Naive thymus-derived CD4-positive, alpha-beta T cell (primary cell): ENCODE results near the gene CUEDC1. TPM values are rescaled to one million over a fixed set of nuclear protein-coding genes. Genes with fewer than 3 reads are reported as not detected.

Source experiments
- ATAC-seq: fragments of 150-1000 bp; cut with Tn5 transposase; 2 replicates; pipeline ENCODE4 v1.10.0; 2021; ENCODE audit warnings: mild to moderate bottlenecking, moderate library complexity
- CTCF ChIA-PET: fragments of 350-600 bp; sonication (Branson Sonifier 250); formaldehyde crosslinking; loops from one replicate; lab custom pipeline; 2021; ENCODE audit warnings: antibody characterized with exemption; lab: Charles Lee
- POLR2A ChIA-PET: fragments of 350-600 bp; sonication (Branson Sonifier 250); formaldehyde crosslinking; loops from one replicate; lab custom pipeline; 2021; ENCODE audit warnings: antibody characterized with exemption, inconsistent platforms; lab: Charles Lee
- DNase-seq, 9 donors: peaks; one replicate each; pipeline versions ENCODE4 v3.0.0 to v3.0.0-alpha.2; 2020 to 2022; ENCODE audit warnings: mixed read lengths in 1 of 9
- H3K27ac ChIP-seq: one replicate; pipeline ENCODE4 v1.7.0; 2013; ENCODE audit warnings: mild to moderate bottlenecking, low read depth, low read length, moderate library complexity
- H3K27me3 ChIP-seq, 2 donors: one replicate each; pipeline ENCODE4 v1.7.0; 2013; ENCODE audit warnings: low read length in 2 of 2, mild to moderate bottlenecking in 2 of 2, moderate library complexity in 2 of 2; ENCODE audit not compliant: control insufficient read depth in 2 of 2, insufficient read depth in 2 of 2
- H3K36me3 ChIP-seq, 3 experiments: 1 replicate in 2 of 3; 2 replicates in 1 of 3; pipeline ENCODE4 v1.7.0; 2013; ENCODE audit warnings: low read length in 3 of 3, mild to moderate bottlenecking in 3 of 3, moderate library complexity in 1 of 3; ENCODE audit not compliant: insufficient read depth in 3 of 3, control insufficient read depth in 2 of 3
- H3K4me1 ChIP-seq, 2 donors: one replicate each; pipeline ENCODE4 v1.7.0; 2013; ENCODE audit warnings: low read length in 2 of 2, mild to moderate bottlenecking in 2 of 2, moderate library complexity in 1 of 2; ENCODE audit not compliant: control insufficient read depth in 2 of 2, insufficient read depth in 2 of 2
- H3K4me3 ChIP-seq: 2 replicates; pipeline ENCODE4 v1.7.0; 2013; ENCODE audit warnings: mild to moderate bottlenecking, low read length
- H3K9me3 ChIP-seq, 3 experiments: 1 replicate in 2 of 3; 2 replicates in 1 of 3; pipeline ENCODE4 v1.7.0; 2013; ENCODE audit warnings: low read length in 3 of 3; ENCODE audit not compliant: control insufficient read depth in 2 of 3
- H3K27ac Mint-ChIP-seq, 9 donors: one replicate each; pipeline ENCODE4 v1.8.0; 2020 to 2022; ENCODE audit warnings: mixed read lengths in 9 of 9, mild to moderate bottlenecking in 8 of 9, moderate library complexity in 5 of 9, inconsistent platforms in 2 of 9
- H3K27me3 Mint-ChIP-seq, 5 donors: one replicate each; pipeline ENCODE4 v1.8.0; 2021 to 2022; ENCODE audit warnings: mixed read lengths in 5 of 5, mild to moderate bottlenecking in 1 of 5
- H3K36me3 Mint-ChIP-seq, 5 donors: one replicate each; pipeline ENCODE4 v1.8.0; 2020 to 2022; ENCODE audit warnings: mixed read lengths in 5 of 5, mild to moderate bottlenecking in 3 of 5, inconsistent platforms in 1 of 5
- H3K4me1 Mint-ChIP-seq, 7 donors: one replicate each; pipeline ENCODE4 v1.8.0; 2020 to 2022; ENCODE audit warnings: mixed read lengths in 7 of 7, mild to moderate bottlenecking in 3 of 7, inconsistent platforms in 1 of 7
- H3K4me3 Mint-ChIP-seq, 10 donors: one replicate each; pipeline ENCODE4 v1.8.0; 2020 to 2022; ENCODE audit warnings: mild to moderate bottlenecking in 10 of 10, mixed read lengths in 10 of 10, moderate library complexity in 6 of 10, inconsistent platforms in 2 of 10
- H3K9me3 Mint-ChIP-seq, 11 donors: one replicate each; pipeline ENCODE4 v1.8.0; 2020 to 2022; ENCODE audit warnings: mixed read lengths in 11 of 11, mild to moderate bottlenecking in 4 of 11, inconsistent platforms in 1 of 11, moderate library complexity in 1 of 11
- intact Hi-C, 2 donors: fragments of 100-400 bp; cut with micrococcal nuclease; formaldehyde crosslinking; loops; one replicate each; pipeline ENCODE4 v1.15.1; 2023
- polyA plus RNA-seq, 2 donors: library from polyadenylated mRNA; unstranded; fragments of 300-500 nt; fragmentation: Illumina TruSeq; gene quantifications; one replicate each; pipeline ENCODE4 v1.2.3, GENCODE V29; 2021
- total RNA-seq, 6 experiments: library from RNA in 5 of 6; stranded (reverse) in 5 of 6; gene quantifications; 1 replicate in 5 of 6; 2 replicates in 1 of 6; pipeline ENCODE4 v1.2.3 and lab custom pipeline; 2021 to 2026

Gene CUEDC1
- total and polyA plus RNA-seq, 7 experiments from 2014 or later = 0.10 to 7.7 (median 1.0) TPM; not detected in 2

GRCh38 chr17:57834146-57834741 is 121.0 kb downstream of the CUEDC1 start:
- H3K27ac ChIP-seq = no peak overlapping the region
- H3K4me1 ChIP-seq = no peaks in the 10 kb centered on the region
- H3K27ac Mint-ChIP-seq = peak overlapping the region in 2 of 9 donors; percentile 31 to 68
- peak overlapping the region in 3 of 10 donors; percentile 13 to 41 (median 19) for H3K4me3 Mint-ChIP-seq
- H3K4me1 Mint-ChIP-seq = peaks cover 0 to 13% (median 4%) of the 10 kb centered on the region in 7 donors
- ATAC-seq (no peak), DNase-seq (no peak)
- intact Hi-C loops = no loop called here
- H3K27me3 Mint-ChIP-seq = no peaks in the 10 kb centered on the region
- no peaks in the 10 kb centered on the region for H3K27me3 ChIP-seq
- ChIA-PET POLR2A (no interaction called here), CTCF (interaction anchor here (0.5 to 2.8 kb wide), 15 partner anchors 7 to 706 kb away, joined by 3 to 14 read pairs (median 3); partner anchors contain the start of gene MRPS23)
- H3K9me3 ChIP-seq = no peaks in the 10 kb centered on the region
- peaks cover 9 to 18% (median 10%) of the 10 kb centered on the region in 3 experiments for H3K36me3 ChIP-seq
- H3K36me3 Mint-ChIP-seq = peaks cover 0 to 12% (median 4%) of the 10 kb centered on the region in 5 donors
- H3K9me3 Mint-ChIP-seq = no peaks in the 10 kb centered on the region
- H3K4me3 ChIP-seq = no peak overlapping the region

- H3K4me3 Mint-ChIP-seq = no peak overlapping the region
- H3K4me1 Mint-ChIP-seq = peaks cover 0 to 13% (median 4%) of the 10 kb centered on the region in 7 donors
- CTCF ChIA-PET = interaction anchor here (0.5 to 2.8 kb wide), 22 partner anchors 8 to 880 kb away, joined by 3 to 14 read pairs (median 4); partner anchors contain the start of gene MRPS23
- H3K4me3 ChIP-seq = peak overlapping the region; percentile 29
- POLR2A ChIA-PET = interaction anchor here (0.6 to 0.9 kb wide), 4 partner anchors 9 to 19 kb away, joined by 3 read pairs; no protein-coding TSS in a partner anchor
- peak; percentile 29 to 68 (median 58) for DNase-seq
- H3K9me3 ChIP-seq = no peaks in the 10 kb centered on the region
- no peaks in the 10 kb centered on the region for H3K27me3 ChIP-seq
- intact Hi-C loops = loop anchor here (1.0 to 2.0 kb wide), 6 partner anchors 86 to 702 kb away; no protein-coding TSS in a partner anchor
- H3K27ac ChIP-seq = peak overlapping the region; percentile 8
- no peaks in the 10 kb centered on the region for H3K4me1 ChIP-seq
- peaks cover 0 to 9% (median 2%) of the 10 kb centered on the region in 3 experiments for H3K36me3 ChIP-seq
- no peak overlapping the region for H3K27ac Mint-ChIP-seq
- no peaks in the 10 kb centered on the region for H3K9me3 Mint-ChIP-seq
- peak; percentile 86 for ATAC-seq
- peaks cover 0 to 7% (median 1%) of the 10 kb centered on the region in 5 donors for H3K36me3 Mint-ChIP-seq
- H3K27me3 Mint-ChIP-seq = no peaks in the 10 kb centered on the region
These were observed 121.9 kb downstream of the CUEDC1 start for GRCh38 chr17:57833179-57833939.

- no peak overlapping the region for H3K27ac ChIP-seq
These were observed 122.7 kb downstream of the CUEDC1 start for GRCh38 chr17:57832314-57833178.

GRCh38 chr17:57830880-57831279 is 124.3 kb downstream of the CUEDC1 start:
- Mint-ChIP-seq H3K4me1 (peaks cover 0 to 13% (median 4%) of the 10 kb centered on the region in 7 donors), H3K9me3 (no peaks in the 10 kb centered on the region), H3K27me3 (no peaks in the 10 kb centered on the region), H3K27ac (no peak overlapping the region), H3K36me3 (no peaks in the 10 kb centered on the region), H3K4me3 (no peak overlapping the region)
- H3K36me3 ChIP-seq = no peaks in the 10 kb centered on the region
- intact Hi-C loops = no loop called here
- no peaks in the 10 kb centered on the region for H3K27me3 ChIP-seq
- POLR2A ChIA-PET = no interaction called here
- H3K4me3 ChIP-seq = no peak overlapping the region
- no peaks in the 10 kb centered on the region for H3K9me3 ChIP-seq
- no peak overlapping the region for H3K27ac ChIP-seq
- ATAC-seq (no peak), DNase-seq (no peak)
- H3K4me1 ChIP-seq = no peaks in the 10 kb centered on the region
- CTCF ChIA-PET = interaction anchor here (0.6 kb wide), 1 partner anchor 112 kb away, joined by 3 read pairs; no protein-coding TSS in a partner anchor

More at GRCh38 chr17:57832314-57833178, 122.7 kb downstream of the CUEDC1 start:
- ChIA-PET POLR2A (interaction anchor here (0.9 kb wide), 1 partner anchor 16 kb away, joined by 3 read pairs; no protein-coding TSS in a partner anchor), CTCF (interaction anchor here (0.7 to 2.8 kb wide), 13 partner anchors 8 to 703 kb away, joined by 3 to 14 read pairs (median 4); partner anchors contain the start of gene MRPS23)
- no peaks in the 10 kb centered on the region for H3K4me1 ChIP-seq
- no peaks in the 10 kb centered on the region for H3K9me3 ChIP-seq
- intact Hi-C loops = loop anchor here (1.0 to 2.0 kb wide), 6 partner anchors 85 to 701 kb away; no protein-coding TSS in a partner anchor
- ATAC-seq (peak; percentile 22), DNase-seq (no peak)
- Mint-ChIP-seq H3K27ac (no peak overlapping the region), H3K4me3 (no peak overlapping the region), H3K36me3 (peaks cover 0 to 6% (median 0%) of the 10 kb centered on the region in 5 donors), H3K4me1 (peaks cover 0 to 13% (median 4%) of the 10 kb centered on the region in 7 donors), H3K27me3 (no peaks in the 10 kb centered on the region), H3K9me3 (no peaks in the 10 kb centered on the region)
- peaks cover 0 to 6% (median 0%) of the 10 kb centered on the region in 3 experiments for H3K36me3 ChIP-seq
- no peaks in the 10 kb centered on the region for H3K27me3 ChIP-seq
- H3K4me3 ChIP-seq = peak overlapping the region; percentile 29

GRCh38 chr17:57823469-57824401 is 131.5 kb downstream of the CUEDC1 start:
- Histone ChIP-seq H3K4me3 (no peak overlapping the region), H3K4me1 (no peaks in the 10 kb centered on the region), H3K27ac (no peak overlapping the region), H3K27me3 (no peaks in the 10 kb centered on the region), H3K9me3 (no peaks in the 10 kb centered on the region), H3K36me3 (no peaks in the 10 kb centered on the region)
- Mint-ChIP-seq H3K9me3 (no peaks in the 10 kb centered on the region), H3K4me1 (no peaks in the 10 kb centered on the region), H3K4me3 (no peak overlapping the region), H3K36me3 (no peaks in the 10 kb centered on the region), H3K27ac (no peak overlapping the region), H3K27me3 (peaks cover 0 to 8% (median 3%) of the 10 kb centered on the region in 5 donors)
- POLR2A ChIA-PET = no interaction called here
- intact Hi-C loops = no loop called here
- ATAC-seq = no peak
- CTCF ChIA-PET = interaction anchor here (0.6 to 2.5 kb wide), 3 partner anchors 10 to 722 kb away, joined by 3 to 12 read pairs (median 3); no protein-coding TSS in a partner anchor
- no peak for DNase-seq
